MM.1S (cell line): Measurements from ENCODE around the gene GDI1.

Experiments used
- DNase-seq: peaks from one replicate; pipeline ENCODE4 v3.0.0-alpha.2; 2015
- H2AFZ ChIP-seq: fragments of 300-600 bp; sonication (generic); 2 replicates; pipeline ENCODE4 v1.6.0; 2016; ENCODE audit warnings: antibody characterized with exemption, low read length
- H3F3A ChIP-seq: fragments of 300-600 bp; sonication (generic); 2 replicates; pipeline ENCODE4 v1.6.1; 2016; ENCODE audit warnings: mild to moderate bottlenecking, antibody characterized with exemption, low read length, moderate library complexity, mixed read lengths; ENCODE audit not compliant: insufficient read depth
- H3K27ac ChIP-seq: fragments of 300-600 bp; sonication (generic); 2 replicates; pipeline ENCODE4 v1.5.1; 2016; ENCODE audit warnings: mild to moderate bottlenecking, low read length
- H3K27me3 ChIP-seq: fragments of 300-600 bp; sonication (generic); replicated peaks from 2 replicates; pipeline ENCODE4 v1.6.0; 2016; ENCODE audit warnings: low read length; ENCODE audit not compliant: insufficient read depth
- H3K36me3 ChIP-seq: fragments of 300-600 bp; sonication (generic); replicated peaks from 2 replicates; pipeline ENCODE4 v1.6.1; 2016; ENCODE audit warnings: mild to moderate bottlenecking, low read length, mixed read lengths; ENCODE audit not compliant: insufficient read depth
- H3K4me1 ChIP-seq: fragments of 300-600 bp; sonication (generic); 2 replicates; pipeline ENCODE4 v1.6.1; 2016; ENCODE audit warnings: low read length, mixed read lengths
- H3K4me2 ChIP-seq: fragments of 300-600 bp; sonication (generic); 2 replicates; pipeline ENCODE4 v1.6.0; 2016; ENCODE audit warnings: low read depth, low read length
- H3K4me3 ChIP-seq: fragments of 300-600 bp; sonication (generic); 2 replicates; pipeline ENCODE4 v1.5.1; 2016; ENCODE audit warnings: low read length, mixed read lengths
- H3K79me2 ChIP-seq: fragments of 300-600 bp; sonication (generic); 2 replicates; pipeline ENCODE4 v1.6.1; 2016; ENCODE audit warnings: mixed run types, low read length, mixed read lengths
- H3K9ac ChIP-seq: fragments of 300-600 bp; sonication (generic); 2 replicates; pipeline ENCODE4 v1.6.1; 2016; ENCODE audit warnings: low read length, mixed read lengths
- H3K9me2 ChIP-seq: fragments of 300-600 bp; sonication (generic); replicated peaks from 2 replicates; pipeline ENCODE4 v1.6.1; 2016; ENCODE audit warnings: mild to moderate bottlenecking, low read length, mixed read lengths; ENCODE audit not compliant: insufficient read depth
- H3K9me3 ChIP-seq: fragments of 300-600 bp; sonication (generic); replicated peaks from 2 replicates; pipeline ENCODE4 v1.6.1; 2016; ENCODE audit warnings: mild to moderate bottlenecking, low read length, mixed read lengths; ENCODE audit not compliant: insufficient read depth
- H4K20me1 ChIP-seq: fragments of 300-600 bp; sonication (generic); 2 replicates; pipeline ENCODE4 v1.6.1; 2016; ENCODE audit warnings: mild to moderate bottlenecking, low read length, moderate library complexity, mixed read lengths; ENCODE audit not compliant: insufficient read depth
- EZH2 ChIP-seq: fragments of 300-600 bp; sonication (generic); optimal IDR thresholded peaks from 2 replicates; pipeline ENCODE3; 2017; ENCODE audit warnings: low read depth, mild to moderate bottlenecking, antibody characterized with exemption, low read length, mixed read lengths
- EZH2phosphoT487 ChIP-seq: fragments of 300-600 bp; sonication (generic); IDR thresholded peaks from 2 replicates; pipeline ENCODE4 v1.6.1; 2018; ENCODE audit warnings: antibody characterized with exemption, low read length
- TF ChIP-seq, protein P1 (sequence below): fragments of 300-600 bp; sonication (generic); IDR thresholded peaks from 2 replicates; pipeline ENCODE4 v1.5.1; 2016; ENCODE audit warnings: antibody characterized with exemption, low read length, mixed read lengths

GDI1 gene

DNA sequence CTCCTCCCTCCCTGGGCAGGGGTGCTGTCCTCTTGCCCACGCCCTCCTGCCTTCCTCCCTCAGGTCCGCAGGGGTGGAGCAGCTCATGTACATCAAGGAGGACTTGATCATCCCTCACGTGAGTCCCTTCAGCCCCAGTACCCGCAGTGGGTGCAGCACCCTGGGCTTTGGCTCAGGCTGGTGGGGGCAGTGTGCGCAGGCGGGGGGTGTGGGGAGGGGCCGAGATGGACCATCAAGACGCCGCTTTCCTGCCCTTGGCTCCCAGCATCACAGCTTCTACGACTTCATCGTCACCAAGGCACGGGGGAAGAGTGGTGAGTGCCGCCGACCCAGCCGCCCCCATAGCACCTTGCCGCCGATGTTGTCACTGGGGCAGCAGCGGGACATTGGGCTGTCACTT is 12.7 kb downstream of the GDI1 start:
- Histone ChIP-seq H3K4me3 (no peak overlapping the region), H3F3A (no peaks in the 10 kb centered on the region), H3K27ac (no peak overlapping the region), H3K79me2 (peaks cover 17% of the 10 kb centered on the region), H2AFZ (no peak overlapping the region), H3K4me1 (no peaks in the 10 kb centered on the region), H3K4me2 (no peak overlapping the region), H3K27me3 (no peaks in the 10 kb centered on the region), H3K36me3 (no peaks in the 10 kb centered on the region), H3K9me2 (no peaks in the 10 kb centered on the region), H3K9ac (no peak overlapping the region), H3K9me3 (no peaks in the 10 kb centered on the region), H4K20me1 (no peaks in the 10 kb centered on the region)
- DNase-seq = no peak
- TF ChIP-seq EZH2 (no peak), EZH2phosphoT487 (no peak)
- TF ChIP-seq, protein P1, sequence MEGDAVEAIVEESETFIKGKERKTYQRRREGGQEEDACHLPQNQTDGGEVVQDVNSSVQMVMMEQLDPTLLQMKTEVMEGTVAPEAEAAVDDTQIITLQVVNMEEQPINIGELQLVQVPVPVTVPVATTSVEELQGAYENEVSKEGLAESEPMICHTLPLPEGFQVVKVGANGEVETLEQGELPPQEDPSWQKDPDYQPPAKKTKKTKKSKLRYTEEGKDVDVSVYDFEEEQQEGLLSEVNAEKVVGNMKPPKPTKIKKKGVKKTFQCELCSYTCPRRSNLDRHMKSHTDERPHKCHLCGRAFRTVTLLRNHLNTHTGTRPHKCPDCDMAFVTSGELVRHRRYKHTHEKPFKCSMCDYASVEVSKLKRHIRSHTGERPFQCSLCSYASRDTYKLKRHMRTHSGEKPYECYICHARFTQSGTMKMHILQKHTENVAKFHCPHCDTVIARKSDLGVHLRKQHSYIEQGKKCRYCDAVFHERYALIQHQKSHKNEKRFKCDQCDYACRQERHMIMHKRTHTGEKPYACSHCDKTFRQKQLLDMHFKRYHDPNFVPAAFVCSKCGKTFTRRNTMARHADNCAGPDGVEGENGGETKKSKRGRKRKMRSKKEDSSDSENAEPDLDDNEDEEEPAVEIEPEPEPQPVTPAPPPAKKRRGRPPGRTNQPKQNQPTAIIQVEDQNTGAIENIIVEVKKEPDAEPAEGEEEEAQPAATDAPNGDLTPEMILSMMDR = no peak

DNA sequence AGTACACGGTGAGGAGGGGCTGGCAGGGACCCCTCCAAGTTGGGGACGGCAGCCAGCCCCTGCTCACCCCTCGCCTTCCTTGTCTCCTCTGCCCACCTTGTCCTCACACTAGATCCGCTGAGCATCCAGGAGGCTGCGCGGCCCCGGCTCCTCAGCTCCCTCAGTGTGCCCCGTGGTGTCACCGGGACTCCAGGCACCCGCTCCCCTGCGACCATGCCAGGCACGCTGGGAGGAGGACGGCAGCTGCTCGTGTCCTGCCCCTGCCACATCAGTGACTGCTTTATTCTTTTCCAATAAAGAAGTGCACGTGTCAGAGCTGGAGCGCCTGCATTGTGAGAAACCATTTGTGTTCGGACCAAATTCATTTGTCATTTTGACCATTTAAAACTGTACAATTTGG is 13.4 kb downstream of the GDI1 start:
- no peak for TF ChIP-seq EZH2phosphoT487
- H3K9me2 ChIP-seq = no peaks in the 10 kb centered on the region
- H3K27me3 ChIP-seq = no peaks in the 10 kb centered on the region
- H2AFZ ChIP-seq = no peak overlapping the region
- peaks cover 10% of the 10 kb centered on the region for H3K79me2 ChIP-seq
- H3K9ac ChIP-seq = no peak overlapping the region
- H4K20me1 ChIP-seq = no peaks in the 10 kb centered on the region
- H3F3A ChIP-seq = no peaks in the 10 kb centered on the region
- H3K4me1 ChIP-seq = no peaks in the 10 kb centered on the region
- no peak for DNase-seq
- H3K4me3 ChIP-seq = no peak overlapping the region
- no peak overlapping the region for H3K4me2 ChIP-seq
- H3K9me3 ChIP-seq = no peaks in the 10 kb centered on the region
- H3K36me3 ChIP-seq = no peaks in the 10 kb centered on the region
- H3K27ac ChIP-seq = no peak overlapping the region

DNA sequence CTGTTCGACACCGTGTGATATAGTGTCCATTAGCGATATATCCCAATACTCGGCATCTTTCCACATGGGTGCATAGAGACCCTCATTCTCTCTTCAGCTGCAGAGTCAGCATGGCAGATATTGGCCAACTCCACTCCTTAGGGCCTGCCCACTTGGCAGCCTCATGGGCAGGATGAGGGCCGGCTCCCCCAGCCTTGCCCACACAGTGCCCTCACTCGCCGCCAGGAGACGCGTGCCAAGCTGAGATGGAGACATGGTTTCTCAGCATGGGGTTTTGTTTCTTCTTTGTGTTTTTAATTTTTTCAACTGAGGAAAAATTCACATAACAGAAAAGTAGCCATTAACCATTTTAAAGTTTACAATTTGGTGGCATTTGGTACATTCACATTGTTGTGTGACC is 15.9 kb downstream of the GDI1 start:
- no peaks in the 10 kb centered on the region for H3K9me2 ChIP-seq
- H3F3A ChIP-seq = no peaks in the 10 kb centered on the region
- no peak overlapping the region for H3K4me3 ChIP-seq
- H3K79me2 ChIP-seq = no peaks in the 10 kb centered on the region
- TF ChIP-seq, protein P1 = no peak
- TF ChIP-seq EZH2phosphoT487 (no peak), EZH2 (no peak)
- H2AFZ ChIP-seq = no peak overlapping the region
- H4K20me1 ChIP-seq = no peaks in the 10 kb centered on the region
- no peaks in the 10 kb centered on the region for H3K9me3 ChIP-seq
- H3K4me1 ChIP-seq = no peaks in the 10 kb centered on the region
- no peak for DNase-seq
- H3K36me3 ChIP-seq = no peaks in the 10 kb centered on the region
- no peak overlapping the region for H3K27ac ChIP-seq
- no peak overlapping the region for H3K9ac ChIP-seq
- H3K4me2 ChIP-seq = no peak overlapping the region
- H3K27me3 ChIP-seq = no peaks in the 10 kb centered on the region

DNA sequence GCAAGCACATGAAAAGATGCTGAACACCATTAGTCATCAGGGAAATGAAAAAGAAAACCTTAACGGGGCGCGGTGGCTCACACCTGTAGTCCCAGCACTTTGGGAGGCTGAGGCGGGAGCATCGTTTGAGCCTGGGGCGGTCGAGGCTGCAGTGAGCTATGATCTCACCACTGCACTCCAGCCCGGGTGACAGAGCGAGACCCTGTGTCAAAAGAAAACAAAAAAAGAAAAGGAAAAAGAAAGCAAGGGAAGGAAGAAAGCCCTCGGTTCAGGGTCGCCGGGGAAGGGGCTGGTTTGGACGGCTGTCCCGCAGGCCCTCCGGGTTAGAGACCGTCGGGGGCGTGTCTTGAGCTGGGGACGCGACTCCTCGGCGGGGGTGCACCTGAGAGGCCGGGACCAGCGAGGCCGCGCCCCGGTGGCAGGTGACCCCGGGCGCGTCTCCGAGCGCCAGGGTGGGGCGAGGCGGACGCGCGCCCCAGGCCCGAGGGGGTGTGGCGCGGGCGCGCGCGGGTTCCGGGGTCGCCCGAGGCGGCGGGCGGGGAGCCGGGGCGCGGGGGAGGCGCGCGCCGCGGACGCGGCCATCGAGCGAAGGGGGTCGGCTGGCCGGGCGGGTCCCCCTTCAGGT is 20.6 kb downstream of the GDI1 start:
- no peaks in the 10 kb centered on the region for H3K9me3 ChIP-seq
- H2AFZ ChIP-seq = peak overlapping the region; percentile 48; the same call in 1 of the 2 replicates
- TF ChIP-seq, protein P1 = no peak
- TF ChIP-seq EZH2phosphoT487 = no peak
- no peak for TF ChIP-seq EZH2

More for the DNA sequence above, 20.6 kb downstream of the GDI1 start:
- Histone ChIP-seq H3K4me3 (peak overlapping the region; percentile 54), H3K4me2 (peak overlapping the region; percentile 52; the same call in 1 of the 2 replicates), H3F3A (no peaks in the 10 kb centered on the region), H3K79me2 (peaks cover 5% of the 10 kb centered on the region; the same call in 1 of the 2 replicates), H3K27ac (no peak overlapping the region), H3K36me3 (no peaks in the 10 kb centered on the region), H3K4me1 (no peaks in the 10 kb centered on the region), H3K27me3 (no peaks in the 10 kb centered on the region), H3K9ac (no peak overlapping the region), H3K9me2 (no peaks in the 10 kb centered on the region), H4K20me1 (no peaks in the 10 kb centered on the region)
- peak; percentile 54 for DNase-seq
